ENCODE measurements around the gene CDH13.

DNA sequence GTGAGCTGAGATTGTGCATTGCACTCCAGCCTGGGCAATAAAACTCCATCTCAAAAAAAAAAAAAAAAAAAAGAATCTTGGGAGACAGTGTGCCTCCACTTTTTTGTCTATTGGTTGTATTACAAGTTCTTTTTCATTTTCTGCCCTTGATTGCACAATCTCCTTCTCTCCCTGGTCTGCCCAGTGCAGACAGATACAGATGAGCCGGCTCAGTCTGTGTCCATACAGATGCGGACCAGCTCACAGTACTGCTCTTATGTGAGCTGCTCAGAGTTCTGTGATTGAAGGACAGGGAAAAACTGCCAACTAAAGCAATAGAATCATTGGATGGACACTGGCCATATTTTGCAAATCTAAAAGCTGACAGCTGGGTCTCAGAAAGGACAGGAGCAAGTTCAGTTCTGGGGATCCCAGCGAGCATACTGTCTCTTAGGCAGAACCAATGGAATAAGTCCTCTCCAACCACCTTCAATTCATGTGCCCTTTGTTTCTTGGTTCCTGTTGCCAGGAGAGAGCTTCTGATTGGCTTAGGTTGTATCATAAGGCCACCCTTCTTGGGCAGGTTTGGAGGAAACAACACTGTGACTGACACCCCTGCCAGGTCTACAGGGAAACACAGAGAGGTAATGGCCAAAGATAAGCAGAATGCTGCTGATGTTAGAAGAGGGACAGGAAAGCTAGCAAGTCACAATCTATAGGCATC, 685.4 kb downstream of the CDH13 start:
- TF ChIP-seq EZH2 (IDR thresholded peaks at IDR 0.05) (no peak), POLR2AphosphoS5 (IDR thresholded peaks at IDR 0.05; ENCODE audit: borderline replicate concordance, low read depth, low read length) (no peak), FOXP2 (optimal IDR thresholded peaks at IDR 0.05; ENCODE audit: control extremely low read depth, extremely low read length, insufficient read depth) (no peak)

Measured in SK-N-MC (cell line).